Testis (tissue), 2 donors: ENCODE data around the gene RET.

Experiments used
- CTCF ChIP-seq, 3 experiments: fragments of 450-650 bp in 2 of 3; fragments of 200-600 bp in 1 of 3; sonication (generic) in 1 of 3; IDR thresholded peaks; one replicate each; pipeline ENCODE4 v1.5.1; 2016 to 2019; ENCODE audit warnings: antibody characterized with exemption in 3 of 3, mild to moderate bottlenecking in 2 of 3, moderate library complexity in 1 of 3
- POLR2A ChIP-seq: fragments of 450-650 bp; IDR thresholded peaks from one replicate; pipeline ENCODE4 v1.6.1; 2017; ENCODE audit warnings: antibody characterized with exemption, mild to moderate bottlenecking, moderate library complexity

- TF ChIP-seq CTCF (IDR thresholded peaks at IDR 0.05) (no peak), POLR2A (no peak)
Observed at GRCh38 chr10:43035800-43036199, 41.1 kb upstream of the RET start.
